A673 (cell line): ENCODE data around the gene AMZ1. TPM values are rescaled to one million over a fixed set of nuclear protein-coding genes. Genes with fewer than 3 reads are reported as not detected.

Experiments
- BruUV-seq: library from RNA; stranded (reverse); fragments of 400-500 nt; replicated peaks from 2 replicates; lab custom pipeline; 2021; lab: Mats Ljungman, UMichigan
- CTCF ChIA-PET: fragments of 300-600 bp; sonication (Branson Sonifier 250); formaldehyde crosslinking; loops from one replicate; lab custom pipeline; 2022; ENCODE audit warnings: antibody characterized with exemption; lab: Charles Lee
- POLR2A ChIA-PET: fragments of 300-600 bp; sonication (Branson Sonifier 250); formaldehyde crosslinking; loops from one replicate; lab custom pipeline; 2022; ENCODE audit warnings: antibody characterized with exemption; ENCODE audit not compliant: low non-redundant PET; lab: Charles Lee
- DNase-seq: peaks from one replicate; pipeline ENCODE4 v3.0.0-alpha.2; 2015; ENCODE audit warnings: low spot score
- H3K27ac ChIP-seq: fragments of 200-600 bp; sonication (generic); 2 replicates; pipeline ENCODE4 v1.5.1; 2016; ENCODE audit warnings: mixed run types, low read depth, mild to moderate bottlenecking, mixed read lengths, antibody characterized with exemption, low read length; ENCODE audit not compliant: poor library complexity, severe bottlenecking
- H3K27me3 ChIP-seq: fragments of 200-600 bp; sonication (generic); replicated peaks from 2 replicates; pipeline ENCODE4 v1.6.1; 2017; ENCODE audit warnings: mixed run types, low read depth, mild to moderate bottlenecking, mixed read lengths, antibody characterized with exemption, low read length; ENCODE audit not compliant: insufficient read depth, poor library complexity
- H3K36me3 ChIP-seq: fragments of 200-600 bp; sonication (generic); 2 replicates; pipeline ENCODE4 v1.6.1; 2016; ENCODE audit warnings: mixed run types, mild to moderate bottlenecking, mixed read lengths, antibody characterized with exemption, low read length; ENCODE audit not compliant: insufficient read depth, poor library complexity, severe bottlenecking
- H3K4me1 ChIP-seq: fragments of 200-600 bp; sonication (generic); 2 replicates; pipeline ENCODE4 v1.6.1; 2017; ENCODE audit warnings: mixed run types, mild to moderate bottlenecking, mixed read lengths, antibody characterized with exemption, low read length; ENCODE audit not compliant: insufficient read depth, poor library complexity, severe bottlenecking
- H3K4me3 ChIP-seq: fragments of 200-600 bp; sonication (generic); 2 replicates; pipeline ENCODE4 v1.5.1; 2016; ENCODE audit warnings: low read depth, mixed run types, mild to moderate bottlenecking, mixed read lengths, low read length; ENCODE audit not compliant: poor library complexity, severe bottlenecking
- H3K9me3 ChIP-seq: fragments of 200-600 bp; sonication (generic); 2 replicates; pipeline ENCODE4 v1.6.1; 2016; ENCODE audit warnings: mixed run types, low read depth, mild to moderate bottlenecking, mixed read lengths, antibody characterized with exemption, low read length; ENCODE audit not compliant: poor library complexity, severe bottlenecking
- CTCF ChIP-seq: fragments of 300-800, 200-600 bp; sonication (generic); conservative IDR thresholded peaks from 2 replicates; pipeline ENCODE4 v1.5.1; 2017; ENCODE audit warnings: low read depth, mild to moderate bottlenecking, antibody characterized with exemption, low read length, moderate library complexity, mixed read lengths
- EZH2 ChIP-seq: fragments of 200-600 bp; sonication (generic); IDR thresholded peaks from 2 replicates; pipeline ENCODE4 v1.6.1; 2017; ENCODE audit warnings: borderline replicate concordance, low read depth, mild to moderate bottlenecking, mixed read lengths, antibody characterized with exemption, low read length; ENCODE audit not compliant: poor library complexity, severe bottlenecking
- intact Hi-C: fragments of 100-400 bp; cut with micrococcal nuclease; formaldehyde crosslinking; loops from one replicate; pipeline ENCODE4 v1.10.0; 2022; ENCODE audit not compliant: unreplicated experiment
- total RNA-seq: library from RNA; stranded (reverse); gene quantifications from 2 replicates; pipeline ENCODE4 v1.2.3, GENCODE V29; 2021

AMZ1 gene
- total RNA-seq, 1 experiment from 2014 or later = not detected

GRCh38 chr7:2757904-2758672, 70.1 kb downstream of the AMZ1 start:
- Histone ChIP-seq H3K4me3 (no peak overlapping the region), H3K27me3 (no peaks in the 10 kb centered on the region), H3K27ac (peak overlapping the region; percentile 90), H3K4me1 (peaks cover 35% of the 10 kb centered on the region), H3K9me3 (no peaks in the 10 kb centered on the region), H3K36me3 (no peaks in the 10 kb centered on the region)
- TF ChIP-seq CTCF (no peak), EZH2 (no peak)
- CTCF ChIA-PET = no interaction called here
- BruUV-seq = no TSS peak
- intact Hi-C loops = no loop called here
- POLR2A ChIA-PET = no interaction called here
- peak; percentile 91 for DNase-seq

GRCh38 chr7:2758673-2759616, 70.9 kb downstream of the AMZ1 start:
- ChIA-PET POLR2A (no interaction called here), CTCF (no interaction called here)
- Histone ChIP-seq H3K4me3 (no peak overlapping the region), H3K27me3 (no peaks in the 10 kb centered on the region), H3K36me3 (no peaks in the 10 kb centered on the region), H3K9me3 (no peaks in the 10 kb centered on the region), H3K4me1 (peaks cover 35% of the 10 kb centered on the region), H3K27ac (peak overlapping the region; percentile 90)
- no peak for DNase-seq
- intact Hi-C loops = no loop called here
- BruUV-seq = no TSS peak
- TF ChIP-seq CTCF (no peak), EZH2 (no peak)

GRCh38 chr7:2759736-2760097, 71.7 kb downstream of the AMZ1 start:
- Histone ChIP-seq H3K9me3 (no peaks in the 10 kb centered on the region), H3K4me1 (peaks cover 35% of the 10 kb centered on the region), H3K27me3 (no peaks in the 10 kb centered on the region), H3K36me3 (no peaks in the 10 kb centered on the region), H3K27ac (peak overlapping the region; percentile 41), H3K4me3 (no peak overlapping the region)
- intact Hi-C loops = no loop called here
- no peak for DNase-seq
- no TSS peak for BruUV-seq
- CTCF ChIA-PET = no interaction called here
- POLR2A ChIA-PET = no interaction called here
- TF ChIP-seq CTCF (no peak), EZH2 (no peak)
